CD4-positive, alpha-beta T cell treated with Interleukin-15 for 4 hours (primary cell): ENCODE measurements around the gene SLC24A3.

Source experiments
- DNase-seq: peaks from one replicate; pipeline ENCODE4 v3.0.0-alpha.2; 2020; ENCODE audit warnings: low spot score

SLC24A3 gene

GRCh38 chr20:19347943-19348456 lies 135.6 kb downstream of the SLC24A3 start:
- no peak for DNase-seq

- no peak for DNase-seq
These were observed 136.1 kb downstream of the SLC24A3 start for GRCh38 chr20:19348582-19348981.

GRCh38 chr20:19349879-19350278 lies 137.4 kb downstream of the SLC24A3 start:
- DNase-seq = no peak

GRCh38 chr20:19351542-19351941 lies 139.1 kb downstream of the SLC24A3 start:
- no peak for DNase-seq

GRCh38 chr20:19354950-19355349 lies 142.5 kb downstream of the SLC24A3 start:
- no peak for DNase-seq

GRCh38 chr20:19361790-19362189 lies 149.3 kb downstream of the SLC24A3 start:
- no peak for DNase-seq

- DNase-seq = no peak
These were observed 151.0 kb downstream of the SLC24A3 start for GRCh38 chr20:19363476-19363875.

GRCh38 chr20:19367591-19367990 lies 155.1 kb downstream of the SLC24A3 start:
- no peak for DNase-seq

GRCh38 chr20:19368351-19368750 lies 155.9 kb downstream of the SLC24A3 start:
- DNase-seq = no peak

GRCh38 chr20:19370076-19371075 lies 157.9 kb downstream of the SLC24A3 start:
- DNase-seq = no peak

- DNase-seq = no peak
These were observed 158.7 kb downstream of the SLC24A3 start for GRCh38 chr20:19371112-19371511.

- no peak for DNase-seq
These were observed 161.8 kb downstream of the SLC24A3 start for GRCh38 chr20:19374216-19374615.

- DNase-seq = no peak
These were observed 163.0 kb downstream of the SLC24A3 start for GRCh38 chr20:19375395-19375794.

- DNase-seq = no peak
These were observed 163.4 kb downstream of the SLC24A3 start for GRCh38 chr20:19375801-19376200.

GRCh38 chr20:19376451-19377229 lies 164.2 kb downstream of the SLC24A3 start:
- no peak for DNase-seq

GRCh38 chr20:19378058-19378457 lies 165.6 kb downstream of the SLC24A3 start:
- no peak for DNase-seq

GRCh38 chr20:19380211-19380610 lies 167.8 kb downstream of the SLC24A3 start:
- DNase-seq = no peak

GRCh38 chr20:19381947-19382346 lies 169.5 kb downstream of the SLC24A3 start:
- DNase-seq = no peak

GRCh38 chr20:19382386-19383340 lies 170.2 kb downstream of the SLC24A3 start:
- DNase-seq = no peak

- no peak for DNase-seq
These were observed 172.5 kb downstream of the SLC24A3 start for GRCh38 chr20:19384940-19385339.

- no peak for DNase-seq
These were observed 174.8 kb downstream of the SLC24A3 start for GRCh38 chr20:19387251-19387650.
